Subcutaneous adipose tissue (tissue), 4 donors: ENCODE results near the gene FARS2. TPM values are rescaled to one million over a fixed set of nuclear protein-coding genes. Genes with fewer than 3 reads are reported as not detected.

ENCODE experiments used
- total RNA-seq, 4 donors: library from RNA; depleted of rRNA; stranded (reverse); fragments of >200 nt; gene quantifications; one replicate each; pipeline ENCODE4 v1.1.0, GENCODE V29; 2016
- TF ChIP-seq, protein P1 (sequence below): fragments of 450-650 bp; IDR thresholded peaks from one replicate; pipeline ENCODE4 v1.5.1; 2016; ENCODE audit warnings: low read depth, mild to moderate bottlenecking, control low read depth, antibody characterized with exemption, moderate library complexity

The FARS2 gene
- total RNA-seq, 4 donors from 2014 or later, result 6.2 to 13.6 (median 11.3) TPM

DNA sequence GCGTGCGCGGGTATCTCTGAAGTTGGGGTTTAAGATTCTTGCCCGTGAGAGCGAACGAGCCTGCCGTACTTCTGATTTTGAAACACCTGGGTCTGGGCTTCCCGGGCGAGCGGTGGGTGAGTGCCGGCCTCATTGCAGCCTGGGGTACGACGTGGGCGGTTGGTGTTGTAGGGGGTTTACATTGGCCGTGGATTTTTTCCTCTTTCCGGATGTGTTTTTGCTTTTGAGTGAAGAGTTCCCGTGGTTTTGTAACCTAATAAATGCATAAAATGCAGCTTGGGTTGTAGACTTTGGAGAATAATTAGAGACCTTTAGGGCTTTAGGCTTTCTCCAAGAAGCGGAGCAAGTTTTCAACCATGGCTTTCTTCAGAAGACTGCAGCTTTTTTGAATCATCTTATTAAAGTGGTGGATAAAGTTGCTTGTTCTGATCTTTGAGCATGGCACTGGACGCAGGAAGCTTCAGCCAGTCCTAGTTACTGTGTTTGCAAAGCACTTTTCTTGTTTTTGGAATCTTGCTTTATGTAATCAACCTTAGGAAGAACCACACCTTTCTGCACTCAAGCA, 314 bp downstream of the FARS2 start:
- TF ChIP-seq, protein P1, sequence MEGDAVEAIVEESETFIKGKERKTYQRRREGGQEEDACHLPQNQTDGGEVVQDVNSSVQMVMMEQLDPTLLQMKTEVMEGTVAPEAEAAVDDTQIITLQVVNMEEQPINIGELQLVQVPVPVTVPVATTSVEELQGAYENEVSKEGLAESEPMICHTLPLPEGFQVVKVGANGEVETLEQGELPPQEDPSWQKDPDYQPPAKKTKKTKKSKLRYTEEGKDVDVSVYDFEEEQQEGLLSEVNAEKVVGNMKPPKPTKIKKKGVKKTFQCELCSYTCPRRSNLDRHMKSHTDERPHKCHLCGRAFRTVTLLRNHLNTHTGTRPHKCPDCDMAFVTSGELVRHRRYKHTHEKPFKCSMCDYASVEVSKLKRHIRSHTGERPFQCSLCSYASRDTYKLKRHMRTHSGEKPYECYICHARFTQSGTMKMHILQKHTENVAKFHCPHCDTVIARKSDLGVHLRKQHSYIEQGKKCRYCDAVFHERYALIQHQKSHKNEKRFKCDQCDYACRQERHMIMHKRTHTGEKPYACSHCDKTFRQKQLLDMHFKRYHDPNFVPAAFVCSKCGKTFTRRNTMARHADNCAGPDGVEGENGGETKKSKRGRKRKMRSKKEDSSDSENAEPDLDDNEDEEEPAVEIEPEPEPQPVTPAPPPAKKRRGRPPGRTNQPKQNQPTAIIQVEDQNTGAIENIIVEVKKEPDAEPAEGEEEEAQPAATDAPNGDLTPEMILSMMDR, result no peak

DNA sequence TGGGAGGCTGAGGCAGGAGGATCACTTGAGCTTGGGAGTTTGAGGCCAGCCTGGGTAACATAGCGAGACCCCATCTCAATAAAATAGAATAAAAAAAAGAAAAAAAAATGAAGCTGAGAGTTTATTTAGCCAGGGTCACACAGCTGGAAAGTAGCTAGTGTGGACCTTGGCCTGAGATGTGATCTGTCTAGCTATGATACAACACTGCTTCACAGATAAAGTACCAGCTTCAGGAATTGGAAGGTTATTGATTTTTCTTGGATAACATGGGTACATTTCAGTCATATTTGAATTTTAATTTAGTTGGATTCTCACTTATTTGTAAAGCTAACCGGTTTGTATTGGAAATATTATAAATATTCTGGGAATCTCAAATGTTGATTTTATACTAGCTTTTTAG, 5.1 kb downstream of the FARS2 start:
- TF ChIP-seq, protein P1, result no peak

DNA sequence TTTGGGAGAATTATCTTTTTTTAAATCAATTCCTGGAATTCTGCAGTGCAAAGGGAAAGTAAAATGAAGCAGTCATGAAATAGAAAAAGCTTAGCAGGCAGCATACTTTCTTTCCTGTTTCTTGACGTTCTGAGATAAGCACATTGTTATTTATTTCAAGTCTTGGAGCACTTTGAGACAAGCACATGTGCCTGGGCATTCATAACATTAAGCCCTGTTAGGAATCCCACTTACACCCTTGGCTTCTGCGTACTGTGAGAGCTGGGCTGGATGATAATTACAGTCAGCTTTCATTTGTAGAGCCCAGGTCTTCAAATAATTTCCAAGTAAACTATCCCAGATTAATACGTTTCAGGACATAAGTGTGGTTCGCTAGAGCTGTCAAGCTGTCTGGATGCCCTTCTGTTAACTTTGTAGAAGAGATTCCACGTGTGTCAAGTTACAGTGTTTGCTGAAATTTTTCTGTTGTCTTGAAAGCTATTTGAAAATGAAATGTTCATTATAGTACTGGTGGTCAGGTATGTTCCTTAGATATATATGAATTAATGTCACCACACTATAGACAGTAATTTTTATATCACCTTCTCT, 8.9 kb downstream of the FARS2 start:
- TF ChIP-seq, protein P1, result no peak

DNA sequence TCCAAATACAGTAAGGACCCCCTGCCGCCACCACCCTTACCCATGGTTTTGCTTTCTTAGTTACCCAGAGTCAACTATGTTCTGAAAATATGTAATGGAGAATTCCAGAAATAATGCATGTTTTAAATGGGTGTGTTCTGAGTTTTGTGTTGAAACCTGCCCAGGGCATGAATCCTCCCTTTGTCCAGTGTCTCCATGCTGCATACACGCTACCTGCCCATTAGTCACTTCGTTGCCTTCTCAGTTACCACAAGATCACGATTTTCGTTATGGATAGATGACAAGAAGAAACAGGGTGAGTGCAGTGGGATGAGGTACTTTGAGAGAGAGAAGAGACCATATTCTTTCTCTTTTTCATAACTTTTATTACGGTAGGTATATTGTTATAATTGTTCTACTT, 10.6 kb downstream of the FARS2 start:
- TF ChIP-seq, protein P1, result no peak

DNA sequence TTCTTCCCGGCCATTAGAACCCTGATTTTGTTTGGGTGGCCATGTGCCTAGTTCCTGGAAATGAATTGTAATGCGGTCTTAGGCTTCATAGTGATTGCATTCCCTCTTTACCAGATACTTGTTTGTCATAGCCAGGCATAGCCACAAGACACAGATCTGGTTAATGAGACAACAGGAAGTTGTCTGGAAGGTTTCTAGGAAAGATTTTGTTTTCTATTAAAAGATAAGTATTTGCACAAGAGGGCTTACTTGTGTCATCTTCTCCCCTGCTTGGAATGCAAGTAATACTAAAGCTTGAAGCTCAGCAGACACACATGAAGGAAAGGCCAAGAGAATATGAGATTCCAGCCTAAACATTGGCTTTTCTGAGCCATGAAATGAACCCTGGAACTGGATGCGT, 12.9 kb downstream of the FARS2 start:
- TF ChIP-seq, protein P1, result no peak

DNA sequence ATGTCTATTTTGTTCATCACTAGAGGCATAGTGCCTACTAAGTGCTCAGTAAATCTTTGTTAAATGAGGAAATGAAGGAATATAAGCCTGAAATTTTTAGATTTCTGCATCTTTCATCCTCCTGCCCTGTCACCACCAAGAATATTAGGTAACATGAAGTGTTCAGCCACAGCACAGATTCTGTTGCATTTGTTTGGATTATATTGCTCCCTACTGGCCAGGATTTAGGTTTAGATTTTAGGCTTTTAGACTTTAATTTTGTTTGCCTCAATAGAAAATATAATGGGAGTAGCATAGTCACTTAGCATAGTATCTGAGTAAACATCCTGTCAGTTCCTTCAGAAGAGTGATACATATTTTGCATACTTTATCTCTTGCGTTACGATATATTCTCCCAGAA, 14.2 kb downstream of the FARS2 start:
- TF ChIP-seq, protein P1, result no peak

DNA sequence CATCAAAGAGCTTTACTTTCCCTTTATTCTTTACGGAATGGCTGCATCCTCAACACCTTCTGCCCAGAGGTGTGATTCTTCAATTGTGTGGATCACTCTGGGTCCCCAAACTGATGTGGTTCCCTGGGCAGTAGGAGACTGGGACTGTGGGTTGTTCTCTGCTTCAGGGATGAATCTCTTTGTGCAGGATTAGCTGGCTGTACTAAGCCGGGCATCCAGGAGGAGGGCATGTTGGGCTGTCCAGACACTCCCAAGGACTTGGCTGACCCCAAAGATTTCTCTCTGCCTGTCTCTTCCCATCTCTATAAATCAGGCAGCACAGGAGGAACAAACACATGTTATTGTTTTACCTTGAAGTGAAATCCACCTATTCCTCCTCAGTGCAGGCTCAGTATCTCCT, 15.3 kb downstream of the FARS2 start:
- TF ChIP-seq, protein P1, result no peak
